Astrocyte (in vitro differentiated cells and primary cell): ENCODE results near the gene PPA1.

Source experiments
- EZH2 ChIP-seq: IDR thresholded peaks from 2 replicates; pipeline ENCODE4 v1.6.1; 2012; ENCODE audit warnings: mild to moderate bottlenecking, low read length, inconsistent platforms; ENCODE audit not compliant: insufficient read depth
- TF ChIP-seq, protein P1 (sequence below): IDR thresholded peaks from 2 replicates; pipeline ENCODE4 v1.5.1; 2011; ENCODE audit warnings: low read depth, mild to moderate bottlenecking, inconsistent platforms, low read length, moderate library complexity; ENCODE audit not compliant: insufficient read depth

- TF ChIP-seq, protein P1, sequence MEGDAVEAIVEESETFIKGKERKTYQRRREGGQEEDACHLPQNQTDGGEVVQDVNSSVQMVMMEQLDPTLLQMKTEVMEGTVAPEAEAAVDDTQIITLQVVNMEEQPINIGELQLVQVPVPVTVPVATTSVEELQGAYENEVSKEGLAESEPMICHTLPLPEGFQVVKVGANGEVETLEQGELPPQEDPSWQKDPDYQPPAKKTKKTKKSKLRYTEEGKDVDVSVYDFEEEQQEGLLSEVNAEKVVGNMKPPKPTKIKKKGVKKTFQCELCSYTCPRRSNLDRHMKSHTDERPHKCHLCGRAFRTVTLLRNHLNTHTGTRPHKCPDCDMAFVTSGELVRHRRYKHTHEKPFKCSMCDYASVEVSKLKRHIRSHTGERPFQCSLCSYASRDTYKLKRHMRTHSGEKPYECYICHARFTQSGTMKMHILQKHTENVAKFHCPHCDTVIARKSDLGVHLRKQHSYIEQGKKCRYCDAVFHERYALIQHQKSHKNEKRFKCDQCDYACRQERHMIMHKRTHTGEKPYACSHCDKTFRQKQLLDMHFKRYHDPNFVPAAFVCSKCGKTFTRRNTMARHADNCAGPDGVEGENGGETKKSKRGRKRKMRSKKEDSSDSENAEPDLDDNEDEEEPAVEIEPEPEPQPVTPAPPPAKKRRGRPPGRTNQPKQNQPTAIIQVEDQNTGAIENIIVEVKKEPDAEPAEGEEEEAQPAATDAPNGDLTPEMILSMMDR = no peak
- no peak for TF ChIP-seq EZH2
Measured at GRCh38 chr10:70254778-70255328, 21.6 kb upstream of the PPA1 start.
